SJSA1 (cell line): ENCODE measurements around the gene KCNQ1. TPM values are rescaled to one million over a fixed set of nuclear protein-coding genes. Genes with fewer than 3 reads are reported as not detected.

ENCODE experiments used
- DNase-seq, 2 experiments: peaks; one replicate each; pipeline ENCODE4 v3.0.0-alpha.2; 2015 to 2020; ENCODE audit warnings: low spot score in 2 of 2, low read depth in 1 of 2
- H3K27ac ChIP-seq: fragments of 250-450 bp; sonication (Bioruptor Pico); 2 replicates; pipeline ENCODE4 v1.5.1; 2020; ENCODE audit warnings: mild to moderate bottlenecking, moderate library complexity
- H3K27me3 ChIP-seq: fragments of 250-450 bp; sonication (Bioruptor Pico); replicated peaks from 2 replicates; pipeline ENCODE4 v1.5.1; 2020; ENCODE audit warnings: mild to moderate bottlenecking, moderate library complexity
- H3K36me3 ChIP-seq: fragments of 250-450 bp; sonication (Bioruptor Pico); 2 replicates; pipeline ENCODE4 v1.5.1; 2020; ENCODE audit warnings: mild to moderate bottlenecking
- H3K4me1 ChIP-seq: fragments of 250-450 bp; sonication (Bioruptor Pico); replicated peaks from 2 replicates; pipeline ENCODE4 v1.6.1; 2021; ENCODE audit warnings: mild to moderate bottlenecking
- H3K4me3 ChIP-seq: fragments of 250-450 bp; sonication (Bioruptor Pico); 2 replicates; pipeline ENCODE4 v1.5.1; 2020; ENCODE audit warnings: mild to moderate bottlenecking
- H3K9me3 ChIP-seq: fragments of 250-450 bp; sonication (Bioruptor Pico); replicated peaks from 2 replicates; pipeline ENCODE4 v1.5.1; 2020; ENCODE audit warnings: mild to moderate bottlenecking
- total RNA-seq: library from RNA; depleted of rRNA; stranded (reverse); fragments of >200 nt; shearing (Covaris generic); gene quantifications from 2 replicates; pipeline ENCODE4 v1.2.3, GENCODE V29; 2014

Gene KCNQ1
- total RNA-seq, 1 experiment from 2014 or later: not detected

DNA sequence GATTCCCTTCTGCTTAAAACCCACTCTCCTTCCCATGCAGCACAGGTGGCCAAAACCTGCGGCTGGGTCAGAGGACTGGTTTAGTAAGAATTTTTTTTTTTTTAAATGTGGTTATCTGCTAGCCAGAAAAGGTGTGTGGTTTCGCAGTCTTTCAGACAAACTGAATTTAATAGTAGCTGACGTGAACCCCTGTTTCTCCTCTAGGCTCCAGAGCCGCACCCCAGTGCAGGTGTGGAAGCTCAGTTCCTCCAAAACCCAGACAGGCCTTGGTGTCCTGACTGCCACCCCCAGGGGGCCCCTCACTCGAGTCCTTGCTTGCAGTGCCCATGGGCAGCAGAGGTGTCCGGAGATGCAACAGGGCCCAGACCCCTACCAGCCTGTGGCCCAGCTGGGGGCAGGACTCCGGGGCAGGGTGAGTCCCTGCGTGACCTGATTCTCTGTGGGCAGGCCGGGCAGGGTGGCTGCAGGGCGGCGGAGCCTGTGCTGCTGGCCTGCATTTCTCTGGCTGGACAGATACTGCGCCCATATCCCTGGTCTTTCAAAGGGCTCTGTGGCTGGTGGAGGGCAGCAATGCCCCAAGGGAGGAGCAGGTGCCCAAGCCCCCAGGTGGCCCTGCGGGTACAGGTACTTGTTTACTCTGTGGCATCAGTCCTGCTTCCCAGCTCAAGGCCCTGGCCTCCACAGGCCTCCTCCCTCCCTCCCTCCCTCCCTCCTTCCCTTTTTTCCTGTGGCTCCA lies 15.2 kb downstream of the KCNQ1 start:
- no peaks in the 10 kb centered on the region for H3K36me3 ChIP-seq
- no peaks in the 10 kb centered on the region for H3K9me3 ChIP-seq
- H3K27ac ChIP-seq: no peak overlapping the region
- no peaks in the 10 kb centered on the region for H3K4me1 ChIP-seq
- DNase-seq: no peak
- peaks cover 77% of the 10 kb centered on the region for H3K27me3 ChIP-seq
- H3K4me3 ChIP-seq: no peak overlapping the region

DNA sequence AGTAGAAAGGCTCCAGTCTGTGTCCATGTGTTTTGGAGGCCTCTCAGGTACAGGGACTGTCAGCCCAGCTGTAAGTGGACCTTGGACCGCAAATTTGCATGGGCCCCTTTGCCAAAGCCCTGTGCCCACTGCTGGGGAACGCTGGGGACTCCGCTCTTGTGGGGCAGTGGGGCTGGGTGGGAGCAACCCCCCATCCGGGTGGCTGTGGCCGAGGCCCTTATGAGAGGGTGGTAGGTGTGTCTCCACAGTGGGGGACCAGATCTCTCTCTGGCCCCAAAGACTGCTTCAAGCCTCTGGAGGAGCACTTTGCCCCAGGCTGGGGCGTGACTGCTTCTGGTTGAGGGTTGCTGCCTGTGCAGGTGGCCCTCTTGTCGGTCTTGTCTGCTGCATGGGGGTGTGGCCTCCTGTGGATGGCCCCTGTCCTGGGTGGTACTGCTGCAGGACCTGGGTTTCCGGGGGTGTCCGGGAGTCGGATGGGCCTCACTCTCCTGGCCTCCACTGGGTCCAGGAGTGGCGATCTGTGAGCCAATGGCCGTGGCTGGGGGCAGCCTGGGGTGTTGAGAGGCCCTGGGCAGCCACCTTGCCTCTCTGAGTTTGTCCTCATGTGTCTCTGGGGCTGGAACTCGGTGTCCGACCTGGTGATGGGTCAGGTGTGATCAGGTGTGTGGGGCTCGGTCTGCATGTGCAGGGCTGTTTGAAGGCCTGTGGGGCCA lies 15.9 kb downstream of the KCNQ1 start:
- Histone ChIP-seq H3K4me3 (no peak overlapping the region), H3K9me3 (no peaks in the 10 kb centered on the region), H3K36me3 (no peaks in the 10 kb centered on the region), H3K27me3 (peaks cover 79% of the 10 kb centered on the region), H3K4me1 (no peaks in the 10 kb centered on the region), H3K27ac (no peak overlapping the region)
- DNase-seq: no peak

GRCh38 chr11:2461253-2461955 lies 16.6 kb downstream of the KCNQ1 start:
- Histone ChIP-seq H3K27ac (no peak overlapping the region), H3K9me3 (no peaks in the 10 kb centered on the region), H3K27me3 (peaks cover 79% of the 10 kb centered on the region), H3K4me1 (no peaks in the 10 kb centered on the region), H3K36me3 (no peaks in the 10 kb centered on the region), H3K4me3 (no peak overlapping the region)
- no peak for DNase-seq

GRCh38 chr11:2461956-2462542 lies 17.2 kb downstream of the KCNQ1 start:
- Histone ChIP-seq H3K4me3 (no peak overlapping the region), H3K4me1 (no peaks in the 10 kb centered on the region), H3K27ac (no peak overlapping the region), H3K27me3 (peaks cover 82% of the 10 kb centered on the region), H3K9me3 (no peaks in the 10 kb centered on the region), H3K36me3 (no peaks in the 10 kb centered on the region)
- DNase-seq: no peak

DNA sequence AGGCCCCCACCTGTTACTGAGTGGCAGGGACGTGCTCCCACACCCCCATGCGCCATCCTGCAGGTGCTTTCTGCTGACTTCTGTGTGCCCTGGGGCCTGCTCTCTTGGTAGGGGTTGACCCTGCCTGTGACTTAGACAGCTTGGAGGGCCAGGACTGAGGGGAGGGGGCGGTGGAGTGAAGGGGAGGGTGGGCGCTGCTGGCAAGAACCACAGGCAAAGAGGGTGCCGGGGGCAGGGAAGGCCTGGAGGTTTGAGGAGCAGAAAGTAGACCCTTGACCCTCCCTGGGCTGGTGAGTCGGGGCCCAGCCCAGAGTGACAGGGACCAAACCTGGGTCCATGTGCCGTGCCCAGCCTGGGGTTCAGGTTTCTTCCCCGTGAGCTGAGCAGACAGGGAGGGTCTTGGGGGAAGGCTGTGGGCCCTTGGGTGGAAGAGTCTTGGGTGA lies 17.8 kb downstream of the KCNQ1 start:
- H3K4me1 ChIP-seq: no peaks in the 10 kb centered on the region
- H3K9me3 ChIP-seq: no peaks in the 10 kb centered on the region
- no peak overlapping the region for H3K27ac ChIP-seq
- H3K27me3 ChIP-seq: peaks cover 79% of the 10 kb centered on the region
- no peak overlapping the region for H3K4me3 ChIP-seq
- no peaks in the 10 kb centered on the region for H3K36me3 ChIP-seq
- DNase-seq: no peak

- H3K4me3 ChIP-seq: no peak overlapping the region
- no peak overlapping the region for H3K27ac ChIP-seq
- H3K27me3 ChIP-seq: peaks cover 81% of the 10 kb centered on the region
- H3K36me3 ChIP-seq: no peaks in the 10 kb centered on the region
- H3K9me3 ChIP-seq: no peaks in the 10 kb centered on the region
- H3K4me1 ChIP-seq: no peaks in the 10 kb centered on the region
- DNase-seq: peak in 1 of 2 experiments; percentile 48
Observed at GRCh38 chr11:2462986-2463765, 18.4 kb downstream of the KCNQ1 start.

GRCh38 chr11:2463766-2464277 lies 19.0 kb downstream of the KCNQ1 start:
- no peak overlapping the region for H3K27ac ChIP-seq
- no peak overlapping the region for H3K4me3 ChIP-seq
- DNase-seq: peak in 1 of 2 experiments; percentile 52
- H3K9me3 ChIP-seq: no peaks in the 10 kb centered on the region
- H3K4me1 ChIP-seq: no peaks in the 10 kb centered on the region
- no peaks in the 10 kb centered on the region for H3K36me3 ChIP-seq
- H3K27me3 ChIP-seq: peaks cover 87% of the 10 kb centered on the region

DNA sequence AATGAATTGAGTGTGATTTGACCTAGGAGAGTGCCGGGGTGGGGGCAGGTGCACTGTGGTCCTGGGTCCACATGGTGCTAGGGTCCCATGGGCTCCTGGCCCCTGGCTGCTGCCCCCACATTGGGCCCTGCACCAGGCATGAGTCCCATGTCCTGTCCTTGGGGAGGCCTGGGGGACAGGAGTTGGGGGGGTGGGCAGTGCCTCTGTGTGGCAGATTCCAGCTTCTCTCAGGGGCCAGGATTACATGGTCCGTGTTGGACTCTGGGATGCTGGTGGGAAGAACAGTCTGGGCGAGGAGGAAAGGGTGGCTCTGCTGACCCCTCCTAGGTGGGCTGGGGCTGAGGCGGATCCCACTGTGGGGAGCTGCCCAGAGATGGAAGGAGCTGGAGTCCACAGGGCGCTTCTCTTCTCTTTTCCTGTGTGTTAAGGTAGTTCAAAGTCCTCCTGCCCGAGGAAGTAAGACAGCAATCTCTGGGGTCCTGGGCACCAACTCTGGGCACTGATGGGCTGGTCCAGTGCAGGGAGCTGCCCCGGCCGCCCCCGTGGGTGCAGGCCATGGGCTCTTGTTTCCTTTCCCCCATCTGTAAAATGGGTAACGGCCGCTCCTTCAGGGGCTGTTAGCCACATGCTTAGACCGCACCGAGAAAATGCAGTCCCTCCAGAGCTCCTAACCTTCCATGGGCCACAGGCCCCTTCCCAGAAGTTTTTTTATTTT lies 19.8 kb downstream of the KCNQ1 start:
- H3K4me1 ChIP-seq: no peaks in the 10 kb centered on the region
- H3K27me3 ChIP-seq: peaks cover 91% of the 10 kb centered on the region
- H3K4me3 ChIP-seq: no peak overlapping the region
- H3K9me3 ChIP-seq: no peaks in the 10 kb centered on the region
- no peak overlapping the region for H3K27ac ChIP-seq
- DNase-seq: peak in 1 of 2 experiments; percentile 42
- no peaks in the 10 kb centered on the region for H3K36me3 ChIP-seq

- H3K27me3 ChIP-seq: peaks cover 87% of the 10 kb centered on the region
- H3K27ac ChIP-seq: no peak overlapping the region
Observed at GRCh38 chr11:2465202-2466068, 20.6 kb downstream of the KCNQ1 start.

GRCh38 chr11:2466069-2466801 lies 21.4 kb downstream of the KCNQ1 start:
- Histone ChIP-seq H3K4me3 (no peak overlapping the region), H3K9me3 (no peaks in the 10 kb centered on the region), H3K27ac (no peak overlapping the region), H3K27me3 (peaks cover 79% of the 10 kb centered on the region), H3K36me3 (no peaks in the 10 kb centered on the region), H3K4me1 (no peaks in the 10 kb centered on the region)
- DNase-seq: peak in 1 of 2 experiments; percentile 44

More at GRCh38 chr11:2465202-2466068, 20.6 kb downstream of the KCNQ1 start:
- H3K9me3 ChIP-seq: no peaks in the 10 kb centered on the region
- DNase-seq: peak in 1 of 2 experiments; percentile 49
- H3K4me3 ChIP-seq: no peak overlapping the region
- no peaks in the 10 kb centered on the region for H3K36me3 ChIP-seq
- no peaks in the 10 kb centered on the region for H3K4me1 ChIP-seq

- no peak overlapping the region for H3K4me3 ChIP-seq
- no peaks in the 10 kb centered on the region for H3K4me1 ChIP-seq
- peaks cover 71% of the 10 kb centered on the region for H3K27me3 ChIP-seq
- H3K36me3 ChIP-seq: no peaks in the 10 kb centered on the region
- DNase-seq: peak in 1 of 2 experiments; percentile 44
- H3K9me3 ChIP-seq: no peaks in the 10 kb centered on the region
- H3K27ac ChIP-seq: no peak overlapping the region
Observed at GRCh38 chr11:2466869-2467694, 22.3 kb downstream of the KCNQ1 start.
